NCI-H1092 treated with DMSO at 0.1 percent for 48 hours (cell line): Measurements from ENCODE around the gene SFT2D3.

Source experiments
- DNase-seq: peaks from one replicate; lab custom pipeline; 2025; lab: John Stamatoyannopoulos, UW

Gene SFT2D3

GRCh38 chr2:127709336-127709735, 8.0 kb downstream of the SFT2D3 start:
- no peak for DNase-seq

- no peak for DNase-seq
These were observed 11.7 kb downstream of the SFT2D3 start for GRCh38 chr2:127712999-127713398.

- DNase-seq, result no peak
These were observed 12.3 kb downstream of the SFT2D3 start for GRCh38 chr2:127713562-127713961.

GRCh38 chr2:127715778-127716449, 14.6 kb downstream of the SFT2D3 start:
- no peak for DNase-seq

DNA sequence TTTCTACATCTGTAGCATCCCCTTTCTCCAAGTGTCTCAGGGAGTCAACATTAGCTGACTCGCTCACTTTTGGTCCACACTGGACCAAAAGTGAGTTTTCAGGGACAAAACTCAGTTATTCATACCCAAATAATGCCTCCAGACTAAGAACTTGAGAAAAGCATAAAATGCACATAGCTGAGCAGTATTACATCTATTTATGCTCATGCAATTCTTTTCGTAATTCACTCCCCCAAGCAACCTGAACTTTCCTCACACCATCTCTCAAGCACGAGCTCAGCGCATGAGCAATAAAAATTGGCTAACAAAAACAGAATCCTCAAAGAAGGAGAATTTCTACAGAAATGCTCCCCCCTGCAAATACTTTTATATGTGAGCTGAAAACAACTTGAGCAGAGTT, 17.0 kb downstream of the SFT2D3 start:
- no peak for DNase-seq

GRCh38 chr2:127719301-127720218, 18.3 kb downstream of the SFT2D3 start:
- no peak for DNase-seq

- DNase-seq, result no peak
These were observed 20.1 kb downstream of the SFT2D3 start for GRCh38 chr2:127721311-127721977.

DNA sequence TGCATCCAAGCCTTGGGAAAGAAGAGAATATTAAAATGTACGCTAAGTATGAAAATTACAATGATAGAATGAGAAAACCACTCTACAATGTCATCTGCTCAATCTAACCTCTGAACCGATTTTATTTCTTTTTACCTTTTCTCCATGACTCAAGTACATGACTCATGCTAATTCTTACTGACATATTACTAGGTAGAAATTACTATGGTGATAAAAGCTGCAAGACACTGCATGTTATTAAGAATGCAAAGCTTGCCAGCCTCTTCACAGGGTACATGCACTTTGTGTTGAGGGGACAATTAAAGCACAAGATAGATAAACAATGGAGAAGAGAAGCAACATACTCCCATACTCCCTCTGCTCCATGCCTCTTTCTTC, 20.7 kb downstream of the SFT2D3 start:
- no peak for DNase-seq

- no peak for DNase-seq
These were observed 21.5 kb downstream of the SFT2D3 start for GRCh38 chr2:127722807-127723206.

- no peak for DNase-seq
These were observed 25.0 kb downstream of the SFT2D3 start for GRCh38 chr2:127726158-127726880.

DNA sequence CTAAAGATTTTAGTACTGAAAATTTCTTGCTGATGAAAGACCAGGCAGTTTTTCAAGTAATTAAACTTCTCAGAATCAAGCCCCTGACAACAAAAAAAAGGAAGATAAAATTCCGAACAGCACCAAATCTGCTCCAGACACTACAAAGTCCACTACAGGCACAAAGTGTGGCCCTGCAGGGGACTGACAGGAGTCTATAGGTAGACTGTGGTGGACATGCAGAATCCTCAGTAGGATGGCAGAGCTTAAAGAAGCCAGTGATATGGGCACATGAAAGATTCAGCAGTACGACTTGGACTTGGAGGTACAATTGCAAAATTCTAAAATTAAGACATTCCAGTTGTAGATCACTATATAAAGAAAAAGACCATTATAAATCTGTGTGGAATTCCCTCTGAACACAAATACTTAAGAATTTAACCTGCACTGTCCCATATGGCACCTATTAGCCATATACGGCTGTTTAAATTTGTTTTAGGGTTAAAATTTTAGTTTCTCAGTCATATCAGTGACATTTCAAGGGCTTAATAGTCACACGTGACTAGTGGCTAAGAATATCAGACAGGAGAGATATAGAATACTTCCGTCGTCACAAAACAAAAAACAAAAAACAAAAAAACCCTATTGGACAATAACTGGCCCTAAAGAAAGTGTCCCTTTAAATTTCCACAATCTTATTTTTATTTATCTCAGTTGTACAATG, 32.0 kb downstream of the SFT2D3 start:
- no peak for DNase-seq

GRCh38 chr2:127733816-127734537, 32.7 kb downstream of the SFT2D3 start:
- DNase-seq, result no peak

GRCh38 chr2:127735044-127735443, 33.7 kb downstream of the SFT2D3 start:
- DNase-seq, result no peak

DNA sequence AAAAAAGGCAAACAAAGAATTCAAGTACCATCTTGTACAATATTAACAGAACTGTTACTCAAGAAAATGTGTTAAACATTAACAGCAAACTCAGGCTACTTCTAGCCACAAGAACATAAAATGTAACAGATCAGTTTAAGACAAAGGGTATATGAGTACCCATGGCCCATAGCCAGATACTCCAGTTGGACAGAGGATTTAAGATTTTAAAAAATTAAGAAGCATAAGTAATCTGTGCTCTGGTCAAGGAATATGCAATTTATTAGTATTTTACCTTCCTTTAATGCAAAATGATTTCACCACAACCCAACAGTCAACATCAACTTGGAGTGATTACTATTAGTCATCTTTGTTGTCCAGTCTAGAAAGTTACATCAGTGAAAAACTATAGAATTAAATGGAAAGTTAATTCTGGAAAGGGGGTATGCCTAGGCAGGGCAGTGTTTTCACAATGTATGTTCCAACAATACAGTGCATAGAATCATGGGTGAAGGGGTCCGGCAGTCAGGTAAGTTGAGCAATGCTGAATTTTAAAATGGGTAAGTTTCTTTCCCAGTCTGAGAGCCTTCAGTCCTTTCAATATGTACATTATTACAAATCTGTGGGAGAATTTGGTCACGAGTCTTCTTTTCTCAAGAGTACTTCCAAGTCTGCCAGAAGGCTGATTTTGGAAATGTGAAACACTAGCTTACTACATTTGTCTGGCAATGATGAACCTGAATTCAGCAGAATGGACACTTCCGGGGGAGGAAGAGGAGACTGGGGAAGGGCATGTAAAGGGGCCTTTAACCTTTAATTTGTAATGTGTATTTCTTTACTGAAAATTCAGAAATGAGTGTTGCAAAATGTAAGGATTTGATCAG, 34.5 kb downstream of the SFT2D3 start:
- no peak for DNase-seq

DNA sequence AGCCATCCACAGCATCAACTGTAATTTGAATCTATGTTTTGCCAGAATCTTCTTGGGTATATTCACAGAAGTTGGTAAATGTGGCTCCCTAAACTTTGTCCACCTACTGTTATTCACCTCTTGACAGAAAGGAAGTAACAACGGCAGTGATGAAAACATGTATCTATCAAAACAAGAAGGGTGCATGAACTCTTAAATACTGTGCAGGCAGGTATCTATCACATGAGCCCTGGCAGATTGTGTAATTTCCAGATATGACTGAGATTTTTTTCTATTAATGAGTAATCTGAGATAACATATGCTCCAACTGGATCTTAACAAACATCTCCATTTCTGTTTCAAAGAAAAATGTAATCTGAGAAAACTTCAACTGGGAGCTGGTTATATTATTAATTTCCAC, 36.6 kb downstream of the SFT2D3 start:
- DNase-seq, result no peak

DNA sequence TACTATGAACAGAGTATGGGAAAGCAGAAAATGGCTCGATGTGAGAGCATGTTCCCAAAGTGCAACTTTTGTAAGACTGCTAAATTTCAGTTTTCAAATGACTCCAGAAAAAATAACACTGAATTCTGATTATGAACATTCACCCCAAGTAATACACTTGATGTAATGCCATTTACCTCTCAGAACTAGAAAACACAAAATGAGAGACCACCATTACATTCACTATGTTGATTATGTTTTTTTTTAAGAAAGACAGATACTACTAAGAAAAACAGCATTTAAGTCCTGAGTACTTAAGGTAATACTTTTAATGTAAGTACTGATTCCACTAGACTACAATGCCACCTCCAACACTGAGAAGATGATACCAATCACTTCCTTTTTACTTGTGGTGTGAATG, 38.5 kb downstream of the SFT2D3 start:
- DNase-seq, result no peak

- DNase-seq, result no peak
These were observed 39.5 kb downstream of the SFT2D3 start for GRCh38 chr2:127740665-127741288.

DNA sequence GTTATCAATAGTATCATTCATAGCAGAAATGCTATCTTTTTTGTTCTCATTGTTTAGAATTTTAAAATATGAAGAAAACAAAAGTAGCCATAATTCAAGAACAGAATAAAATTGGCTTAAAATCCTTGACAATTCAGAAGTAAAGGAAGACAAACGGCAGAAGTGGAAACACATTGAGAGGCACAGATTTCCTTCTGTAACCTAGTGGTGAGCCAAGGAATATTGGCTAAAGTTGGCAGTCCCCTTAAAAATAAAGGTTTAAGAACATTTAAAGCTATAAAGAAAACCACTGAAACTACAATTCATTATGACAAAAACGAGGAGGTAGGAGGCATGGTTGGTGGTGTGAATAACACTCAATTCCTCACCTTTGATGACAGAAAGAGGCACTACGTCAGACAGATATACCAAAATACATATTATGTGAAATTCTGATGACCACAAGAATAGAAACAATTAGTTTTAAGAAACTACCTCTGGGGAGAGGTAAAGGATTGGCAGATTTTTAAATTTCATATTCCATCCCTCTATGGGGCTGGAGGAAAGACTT, 42.3 kb downstream of the SFT2D3 start:
- no peak for DNase-seq

GRCh38 chr2:127747621-127748020, 46.3 kb downstream of the SFT2D3 start:
- DNase-seq, result no peak
